Keratinocyte (primary cell): ENCODE measurements around the gene SLC8A1. TPM values are rescaled to one million over a fixed set of nuclear protein-coding genes. Genes with fewer than 3 reads are reported as not detected.

Experiments used
- DNase-seq: peaks from one replicate; pipeline ENCODE4 v3.0.0-alpha.2; 2011; ENCODE audit warnings: low read depth, missing footprints, low spot score
- FAIRE-seq: peaks from 2 replicates; lab custom pipeline; 2011; peaks lifted over from hg19 to GRCh38; lab: Jason Lieb, UNC
- H2AFZ ChIP-seq: 2 replicates; pipeline ENCODE4 v1.6.0; 2012; ENCODE audit warnings: low read length, control low read depth, inconsistent platforms; ENCODE audit not compliant: control insufficient read depth
- H3K27ac ChIP-seq: 2 replicates; pipeline ENCODE4 v1.5.1; 2011; ENCODE audit warnings: low read length; ENCODE audit not compliant: control insufficient read depth, insufficient read depth
- H3K27me3 ChIP-seq: 3 replicates; pipeline ENCODE4 v1.6.0; 2011; ENCODE audit warnings: low read length; ENCODE audit not compliant: control insufficient read depth, insufficient read depth; ENCODE audit errors: extremely low read depth
- H3K36me3 ChIP-seq, 2 experiments: 2 replicates in 1 of 2; 3 replicates in 1 of 2; pipeline ENCODE4 v1.5.1; 2011; ENCODE audit warnings: low read length in 2 of 2, mild to moderate bottlenecking in 1 of 2; ENCODE audit not compliant: control insufficient read depth in 2 of 2, insufficient read depth in 2 of 2; ENCODE audit errors: extremely low read depth in 1 of 2
- H3K4me1 ChIP-seq: 3 replicates; pipeline ENCODE4 v1.5.1; 2011; ENCODE audit warnings: low read length; ENCODE audit not compliant: control insufficient read depth, insufficient read depth; ENCODE audit errors: extremely low read depth
- H3K4me2 ChIP-seq: 3 replicates; pipeline ENCODE4 v1.6.0; 2011; ENCODE audit warnings: low read depth, low read length; ENCODE audit not compliant: control insufficient read depth, insufficient read depth; ENCODE audit errors: extremely low read depth
- H3K4me3 ChIP-seq, 3 experiments: fragments of 200-600 bp in 1 of 3; sonication (generic) in 1 of 3; 2 replicates in 2 of 3; 3 replicates in 1 of 3; pipeline ENCODE4 v1.5.1; 2011 to 2016; ENCODE audit warnings: low read length in 3 of 3, mild to moderate bottlenecking in 3 of 3, control low read depth in 2 of 3, inconsistent platforms in 1 of 3, low read depth in 1 of 3, mixed read lengths in 1 of 3, mixed run types in 1 of 3, moderate library complexity in 1 of 3; ENCODE audit not compliant: control insufficient read depth in 2 of 3, insufficient read depth in 2 of 3; ENCODE audit errors: extremely low read depth in 1 of 3
- H3K79me2 ChIP-seq: 2 replicates; pipeline ENCODE4 v1.6.0; 2012; ENCODE audit warnings: low read length; ENCODE audit not compliant: control insufficient read depth, insufficient read depth
- H3K9ac ChIP-seq: 3 replicates; pipeline ENCODE4 v1.6.0; 2011; ENCODE audit warnings: low read length; ENCODE audit not compliant: control insufficient read depth, insufficient read depth; ENCODE audit errors: extremely low read depth
- H3K9me1 ChIP-seq: 3 replicates; pipeline ENCODE4 v1.6.0; 2011; ENCODE audit warnings: low read length; ENCODE audit not compliant: control insufficient read depth, insufficient read depth; ENCODE audit errors: extremely low read depth
- H3K9me3 ChIP-seq: 2 replicates; pipeline ENCODE4 v1.5.1; 2012; ENCODE audit warnings: low read depth, low read length; ENCODE audit not compliant: control insufficient read depth
- H4K20me1 ChIP-seq: 3 replicates; pipeline ENCODE4 v1.6.0; 2011; ENCODE audit warnings: low read length; ENCODE audit not compliant: control insufficient read depth, insufficient read depth; ENCODE audit errors: extremely low read depth
- EZH2 ChIP-seq: IDR thresholded peaks from one replicate; pipeline ENCODE4 v1.6.1; 2012; ENCODE audit warnings: inconsistent platforms, mild to moderate bottlenecking, low read length, moderate library complexity
- dilution Hi-C: fragments of 300-500 bp; cut with MboI; formaldehyde crosslinking; loops from one replicate; pipeline ENCODE4 v1.7.0; 2020; ENCODE audit warnings: low sequenced_read_pairs; ENCODE audit not compliant: extremely low pct_ligation_motif_present
- polyA plus RNA-seq, 5 experiments: library from polyadenylated mRNA; depleted of rRNA in 3 of 5; stranded (reverse) in 3 of 5; stranded (forward) in 1 of 5; unstranded in 1 of 5; fragments of >200 nt; gene quantifications; 1 replicate in 1 of 5; 2 replicates in 3 of 5; 3 replicates in 1 of 5; pipeline versions ENCODE4 v1.2.1 to v1.2.3, GENCODE V29; 2011 to 2012; ENCODE audit warnings: missing spikeins in 2 of 5, low read depth in 1 of 5, low replicate concordance in 1 of 5
- TF ChIP-seq, protein P1 (sequence below), 3 experiments: IDR thresholded peaks in 1 of 3; conservative IDR thresholded peaks in 1 of 3; optimal IDR thresholded peaks in 1 of 3; 2 replicates in 2 of 3; 3 replicates in 1 of 3; pipeline versions ENCODE3 to v1.5.1; 2011; ENCODE audit warnings: low read length in 3 of 3, mild to moderate bottlenecking in 3 of 3, moderate library complexity in 2 of 3, control low read depth in 1 of 3, inconsistent platforms in 1 of 3; ENCODE audit not compliant: insufficient read depth in 2 of 3; ENCODE audit errors: extremely low read depth in 1 of 3

SLC8A1 gene
- polyA plus RNA-seq, 1 donor (not counting 4 experiments of a cell fraction or from before 2014, with no cell fraction given) = 2.7 TPM

DNA sequence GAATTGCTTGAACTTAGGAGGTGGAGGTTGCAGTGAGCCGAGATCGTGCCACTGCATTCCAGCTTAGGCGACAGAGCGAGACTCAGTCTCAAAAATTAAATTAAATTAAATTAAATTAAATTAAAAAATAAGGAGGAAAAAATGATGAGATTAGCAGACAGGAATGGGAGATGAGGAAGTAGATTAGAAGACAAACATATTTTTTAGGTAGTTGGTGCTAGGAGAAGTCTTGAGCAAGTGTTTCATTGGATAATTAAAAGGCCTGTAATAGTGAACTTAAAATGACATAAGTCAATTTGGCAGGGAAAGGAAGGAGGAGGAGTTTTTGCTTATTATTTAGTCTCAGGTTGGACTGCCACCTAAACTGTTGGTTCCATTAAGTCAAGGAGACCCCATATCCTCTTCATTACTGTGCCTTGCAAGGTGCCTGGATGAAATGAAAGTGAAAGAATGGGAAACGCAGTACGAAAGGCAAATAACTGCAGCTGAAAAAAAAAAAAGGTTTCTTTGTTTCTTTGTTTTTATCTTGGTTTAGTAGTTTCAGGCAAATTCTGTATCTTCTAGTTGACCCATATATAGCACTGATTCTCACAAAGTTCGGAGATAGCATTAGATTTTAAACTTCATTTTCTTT, 162.0 kb downstream of the SLC8A1 start:
- no peak for DNase-seq
- dilution Hi-C loops = no loop called here
- H3K4me1 ChIP-seq = peaks cover 5% of the 10 kb centered on the region
- no peaks in the 10 kb centered on the region for H3K9me3 ChIP-seq
- no peaks in the 10 kb centered on the region for H3K36me3 ChIP-seq
- H3K9me1 ChIP-seq = no peaks in the 10 kb centered on the region
- H3K4me3 ChIP-seq = no peak overlapping the region
- H3K79me2 ChIP-seq = no peaks in the 10 kb centered on the region
- no peak overlapping the region for H3K9ac ChIP-seq
- no peak overlapping the region for H3K27ac ChIP-seq
- H4K20me1 ChIP-seq = no peaks in the 10 kb centered on the region
- H2AFZ ChIP-seq = no peak overlapping the region
- no peak for FAIRE-seq
- H3K27me3 ChIP-seq = no peaks in the 10 kb centered on the region
- H3K4me2 ChIP-seq = no peak overlapping the region
- TF ChIP-seq, protein P1, sequence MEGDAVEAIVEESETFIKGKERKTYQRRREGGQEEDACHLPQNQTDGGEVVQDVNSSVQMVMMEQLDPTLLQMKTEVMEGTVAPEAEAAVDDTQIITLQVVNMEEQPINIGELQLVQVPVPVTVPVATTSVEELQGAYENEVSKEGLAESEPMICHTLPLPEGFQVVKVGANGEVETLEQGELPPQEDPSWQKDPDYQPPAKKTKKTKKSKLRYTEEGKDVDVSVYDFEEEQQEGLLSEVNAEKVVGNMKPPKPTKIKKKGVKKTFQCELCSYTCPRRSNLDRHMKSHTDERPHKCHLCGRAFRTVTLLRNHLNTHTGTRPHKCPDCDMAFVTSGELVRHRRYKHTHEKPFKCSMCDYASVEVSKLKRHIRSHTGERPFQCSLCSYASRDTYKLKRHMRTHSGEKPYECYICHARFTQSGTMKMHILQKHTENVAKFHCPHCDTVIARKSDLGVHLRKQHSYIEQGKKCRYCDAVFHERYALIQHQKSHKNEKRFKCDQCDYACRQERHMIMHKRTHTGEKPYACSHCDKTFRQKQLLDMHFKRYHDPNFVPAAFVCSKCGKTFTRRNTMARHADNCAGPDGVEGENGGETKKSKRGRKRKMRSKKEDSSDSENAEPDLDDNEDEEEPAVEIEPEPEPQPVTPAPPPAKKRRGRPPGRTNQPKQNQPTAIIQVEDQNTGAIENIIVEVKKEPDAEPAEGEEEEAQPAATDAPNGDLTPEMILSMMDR (optimal IDR thresholded peaks at IDR 0.05 in 1 of 3, IDR thresholded peaks at IDR 0.05 in 1 of 3, conservative IDR thresholded peaks at IDR 0.05 in 1 of 3; ENCODE audit: extremely low read depth in 1 of 3, insufficient read depth in 2 of 3, low read length in 3 of 3) = no peak
- no peak for TF ChIP-seq EZH2

DNA sequence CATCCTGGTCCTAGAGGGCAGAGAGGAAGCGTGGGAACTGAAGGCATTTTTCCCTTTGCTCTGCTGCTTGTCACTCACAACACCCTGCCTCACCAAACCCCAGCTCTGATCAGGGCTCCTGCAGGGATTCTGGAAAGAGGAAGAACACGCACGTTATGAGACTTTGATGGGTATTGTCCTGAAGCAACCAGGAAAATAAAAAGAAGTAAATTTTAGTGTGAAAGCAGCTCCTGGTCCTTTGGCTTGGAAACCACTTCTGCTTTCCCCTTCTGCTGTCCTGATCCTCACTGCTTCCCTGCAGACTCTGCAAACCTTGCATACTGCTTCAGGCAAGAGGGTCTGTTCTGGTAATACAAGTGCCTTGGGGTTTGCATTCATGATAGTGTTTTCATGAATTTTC, 164.1 kb downstream of the SLC8A1 start:
- FAIRE-seq = no peak
- dilution Hi-C loops = no loop called here
- no peak overlapping the region for H3K4me3 ChIP-seq

More for the DNA sequence above, 164.1 kb downstream of the SLC8A1 start:
- peaks cover 9% of the 10 kb centered on the region for H3K4me1 ChIP-seq
- H3K9ac ChIP-seq = no peak overlapping the region
- no peak overlapping the region for H2AFZ ChIP-seq
- no peaks in the 10 kb centered on the region for H3K27me3 ChIP-seq
- H3K9me1 ChIP-seq = no peaks in the 10 kb centered on the region
- no peak overlapping the region for H3K4me2 ChIP-seq
- no peak for DNase-seq
- no peaks in the 10 kb centered on the region for H3K9me3 ChIP-seq
- H3K36me3 ChIP-seq = no peaks in the 10 kb centered on the region
- no peaks in the 10 kb centered on the region for H4K20me1 ChIP-seq
- no peak for TF ChIP-seq EZH2
- TF ChIP-seq, protein P1 (optimal IDR thresholded peaks at IDR 0.05 in 1 of 3, IDR thresholded peaks at IDR 0.05 in 1 of 3, conservative IDR thresholded peaks at IDR 0.05 in 1 of 3; ENCODE audit: extremely low read depth in 1 of 3, insufficient read depth in 2 of 3, low read length in 3 of 3) = no peak
- H3K79me2 ChIP-seq = no peaks in the 10 kb centered on the region
- H3K27ac ChIP-seq = no peak overlapping the region
